SK-N-SH treated with all-trans-retinoic acid at 6 μM for 48 hours (cell line): ENCODE measurements around the gene STK39.

Experiments used
- ATAC-seq: fragments of 200-7000 bp; cut with Tn5 transposase; 3 replicates; pipeline ENCODE4 v1.9.1; 2020; ENCODE audit warnings: mild to moderate bottlenecking, moderate library complexity
- BACH2 ChIP-seq: fragments of 250-450 bp; sonication (Bioruptor Pico); IDR thresholded peaks from 2 replicates; pipeline ENCODE4 v1.9.0; 2021; ENCODE audit warnings: mild to moderate bottlenecking, borderline replicate concordance
- ESRRG ChIP-seq: fragments of 250-450 bp; sonication (Bioruptor Pico); IDR thresholded peaks from 2 replicates; pipeline ENCODE4 v1.6.1; 2021; ENCODE audit warnings: mild to moderate bottlenecking
- GLIS3 ChIP-seq: fragments of 250-450 bp; sonication (Bioruptor Pico); IDR thresholded peaks from 2 replicates; pipeline ENCODE4 v1.5.0; 2020; ENCODE audit warnings: mild to moderate bottlenecking, moderate library complexity
- ISL1 ChIP-seq: fragments of 250-450 bp; sonication (Bioruptor Pico); IDR thresholded peaks from 2 replicates; pipeline ENCODE4 v2.1.2; 2022; ENCODE audit warnings: mild to moderate bottlenecking, moderate library complexity
- OSR1 ChIP-seq: fragments of 250-450 bp; sonication (Bioruptor Pico); IDR thresholded peaks from 2 replicates; pipeline ENCODE4 v1.8.0; 2022; ENCODE audit warnings: moderate library complexity, mild to moderate bottlenecking, inconsistent platforms
- PPARA ChIP-seq: fragments of 250-450 bp; sonication (Bioruptor Pico); IDR thresholded peaks from 2 replicates; pipeline ENCODE4 v1.5.0; 2020; ENCODE audit warnings: mild to moderate bottlenecking, borderline replicate concordance
- RARB ChIP-seq: fragments of 250-450 bp; sonication (Bioruptor Pico); IDR thresholded peaks from 2 replicates; pipeline ENCODE4 v1.8.0; 2021; ENCODE audit warnings: mild to moderate bottlenecking, moderate library complexity
- SNAI2 ChIP-seq: fragments of 250-450 bp; sonication (Bioruptor Pico); IDR thresholded peaks from 2 replicates; pipeline ENCODE4 v1.5.0; 2020; ENCODE audit warnings: mild to moderate bottlenecking, moderate library complexity
- TCF4 ChIP-seq: fragments of 250-450 bp; sonication (Bioruptor Pico); IDR thresholded peaks from 2 replicates; pipeline ENCODE4 v1.8.0; 2021; ENCODE audit warnings: mild to moderate bottlenecking, moderate library complexity, borderline replicate concordance
- TOX ChIP-seq: fragments of 250-450 bp; sonication (Bioruptor Pico); IDR thresholded peaks from 2 replicates; pipeline ENCODE4 v1.8.0; 2021; ENCODE audit warnings: mild to moderate bottlenecking, moderate library complexity, borderline replicate concordance
- ZC3H10 ChIP-seq: fragments of 250-450 bp; sonication (Bioruptor Pico); IDR thresholded peaks from 2 replicates; pipeline ENCODE4 v1.5.1; 2021; ENCODE audit warnings: mild to moderate bottlenecking, moderate library complexity
- ZFP3 ChIP-seq: fragments of 250-450 bp; sonication (Bioruptor Pico); IDR thresholded peaks from 2 replicates; pipeline ENCODE4 v1.5.0; 2020; ENCODE audit warnings: mild to moderate bottlenecking, moderate library complexity
- ZFP30 ChIP-seq: fragments of 450-650 bp; formaldehyde crosslinking; IDR thresholded peaks from 2 replicates; pipeline ENCODE4 v1.5.0; 2022; ENCODE audit warnings: mild to moderate bottlenecking, moderate library complexity
- ZNF565 ChIP-seq: fragments of 450-650 bp; formaldehyde crosslinking; conservative IDR thresholded peaks from 2 replicates; pipeline ENCODE4 v1.5.0; 2020; ENCODE audit warnings: low read depth, mild to moderate bottlenecking, moderate library complexity
- ZNF70 ChIP-seq: fragments of 450-650 bp; formaldehyde crosslinking; IDR thresholded peaks from 2 replicates; pipeline ENCODE4 v1.5.0; 2020; ENCODE audit warnings: mild to moderate bottlenecking, moderate library complexity
- ZNF8 ChIP-seq: fragments of 450-650 bp; formaldehyde crosslinking; IDR thresholded peaks from 2 replicates; pipeline ENCODE4 v1.5.0; 2020; ENCODE audit warnings: mild to moderate bottlenecking, moderate library complexity
- TF ChIP-seq, protein P1 (sequence below): fragments of 250-450 bp; sonication (Bioruptor Pico); IDR thresholded peaks from 2 replicates; pipeline ENCODE4 v1.5.0; 2020; ENCODE audit warnings: mild to moderate bottlenecking, moderate library complexity
- TF ChIP-seq, protein P2 (sequence below): fragments of 250-450 bp; sonication (Bioruptor Pico); IDR thresholded peaks from 2 replicates; pipeline ENCODE4 v1.5.1; 2020; ENCODE audit warnings: low read depth, mild to moderate bottlenecking, moderate library complexity
- TF ChIP-seq, protein P3 (sequence below): fragments of 250-450 bp; sonication (Bioruptor Pico); IDR thresholded peaks from 2 replicates; pipeline ENCODE4 v1.8.0; 2021; ENCODE audit warnings: low read depth, mild to moderate bottlenecking, moderate library complexity, borderline replicate concordance
- TF ChIP-seq, protein P4 (sequence below): fragments of 250-450 bp; sonication (Bioruptor Pico); IDR thresholded peaks from 2 replicates; pipeline ENCODE4 v1.8.0; 2020; ENCODE audit warnings: mild to moderate bottlenecking, moderate library complexity, borderline replicate concordance

STK39 gene

DNA sequence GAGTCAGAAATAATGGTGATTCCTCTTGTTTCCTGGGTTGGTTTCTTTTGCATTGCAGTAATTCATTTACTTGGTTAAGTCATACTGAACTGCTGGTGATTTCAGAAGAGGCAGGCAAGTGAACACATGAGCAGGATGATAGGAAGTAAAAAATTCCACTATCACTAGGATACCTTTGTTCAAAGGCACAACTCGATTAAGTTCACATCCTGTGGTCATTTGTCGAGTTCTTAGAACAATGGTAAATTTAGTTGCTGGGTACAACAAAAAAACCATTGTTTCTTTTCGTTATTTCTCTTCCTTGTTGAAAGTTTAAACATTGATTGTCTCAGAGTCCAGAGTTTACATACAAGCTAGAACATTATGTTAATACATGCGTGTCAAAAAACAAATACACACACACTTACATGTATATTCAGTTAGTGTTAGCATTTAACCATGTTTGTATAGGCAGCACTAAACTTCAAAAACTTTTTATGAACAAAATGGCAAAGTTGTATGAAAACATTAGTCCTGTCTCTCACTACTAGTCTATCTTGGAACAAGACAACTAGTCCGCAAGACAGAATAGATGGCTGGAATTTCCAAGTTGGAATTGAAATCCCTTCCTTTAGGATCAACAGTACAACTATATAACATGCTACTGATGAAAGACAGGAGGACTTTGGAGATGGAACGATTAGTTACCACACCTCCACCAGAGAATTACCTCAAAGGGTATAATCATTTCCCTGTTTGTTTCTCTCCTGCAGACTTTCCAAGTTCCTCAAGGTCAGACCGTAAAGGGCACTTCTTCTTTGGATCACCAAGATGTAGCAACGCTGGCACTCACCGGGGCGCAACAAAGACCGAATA lies 26.2 kb downstream of the STK39 start (continued):
- TF ChIP-seq, protein P1, sequence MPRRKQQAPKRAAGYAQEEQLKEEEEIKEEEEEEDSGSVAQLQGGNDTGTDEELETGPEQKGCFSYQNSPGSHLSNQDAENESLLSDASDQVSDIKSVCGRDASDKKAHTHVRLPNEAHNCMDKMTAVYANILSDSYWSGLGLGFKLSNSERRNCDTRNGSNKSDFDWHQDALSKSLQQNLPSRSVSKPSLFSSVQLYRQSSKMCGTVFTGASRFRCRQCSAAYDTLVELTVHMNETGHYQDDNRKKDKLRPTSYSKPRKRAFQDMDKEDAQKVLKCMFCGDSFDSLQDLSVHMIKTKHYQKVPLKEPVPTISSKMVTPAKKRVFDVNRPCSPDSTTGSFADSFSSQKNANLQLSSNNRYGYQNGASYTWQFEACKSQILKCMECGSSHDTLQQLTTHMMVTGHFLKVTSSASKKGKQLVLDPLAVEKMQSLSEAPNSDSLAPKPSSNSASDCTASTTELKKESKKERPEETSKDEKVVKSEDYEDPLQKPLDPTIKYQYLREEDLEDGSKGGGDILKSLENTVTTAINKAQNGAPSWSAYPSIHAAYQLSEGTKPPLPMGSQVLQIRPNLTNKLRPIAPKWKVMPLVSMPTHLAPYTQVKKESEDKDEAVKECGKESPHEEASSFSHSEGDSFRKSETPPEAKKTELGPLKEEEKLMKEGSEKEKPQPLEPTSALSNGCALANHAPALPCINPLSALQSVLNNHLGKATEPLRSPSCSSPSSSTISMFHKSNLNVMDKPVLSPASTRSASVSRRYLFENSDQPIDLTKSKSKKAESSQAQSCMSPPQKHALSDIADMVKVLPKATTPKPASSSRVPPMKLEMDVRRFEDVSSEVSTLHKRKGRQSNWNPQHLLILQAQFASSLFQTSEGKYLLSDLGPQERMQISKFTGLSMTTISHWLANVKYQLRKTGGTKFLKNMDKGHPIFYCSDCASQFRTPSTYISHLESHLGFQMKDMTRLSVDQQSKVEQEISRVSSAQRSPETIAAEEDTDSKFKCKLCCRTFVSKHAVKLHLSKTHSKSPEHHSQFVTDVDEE (CRISPR knock-in tag), result no peak
- no peak for TF ChIP-seq ZFP3
- TF ChIP-seq TOX (CRISPR knock-in tag), result no peak
- no peak for TF ChIP-seq OSR1 (CRISPR knock-in tag)
- no peak for TF ChIP-seq ZNF70 (CRISPR knock-in tag)
- no peak for TF ChIP-seq GLIS3 (CRISPR knock-in tag)
- TF ChIP-seq, all 23 proteins: peak for 0

DNA sequence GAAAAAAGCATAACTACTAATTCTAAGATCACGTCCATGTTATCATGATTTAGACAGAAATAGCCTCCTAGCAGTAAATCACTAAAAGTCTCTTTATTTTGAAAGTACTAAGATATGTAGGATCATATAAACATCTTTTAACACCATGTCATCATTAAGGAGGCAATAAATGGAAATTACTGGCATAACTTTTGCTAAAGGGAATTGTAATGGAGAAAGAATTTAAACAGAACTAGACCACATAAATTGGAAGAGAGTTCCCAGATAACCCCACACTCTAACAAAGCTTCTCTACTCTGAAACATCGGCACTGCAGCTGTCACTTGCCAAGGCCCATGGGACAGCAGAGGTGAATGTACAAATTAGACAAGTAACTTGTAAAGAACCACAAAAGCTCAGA lies 29.5 kb downstream of the STK39 start:
- TF ChIP-seq ZNF565 (CRISPR knock-in tag) (no peak), ZNF8 (CRISPR knock-in tag) (no peak), PPARA (CRISPR knock-in tag) (no peak), ZFP30 (no peak), ESRRG (CRISPR knock-in tag) (no peak), RARB (CRISPR knock-in tag) (no peak), GLIS3 (CRISPR knock-in tag) (no peak), ZC3H10 (CRISPR knock-in tag) (no peak), ZFP3 (no peak), TOX (CRISPR knock-in tag) (no peak), TCF4 (no peak), SNAI2 (CRISPR knock-in tag) (no peak), ISL1 (CRISPR knock-in tag) (no peak), ZNF70 (CRISPR knock-in tag) (no peak), BACH2 (no peak)
- TF ChIP-seq, protein P2, sequence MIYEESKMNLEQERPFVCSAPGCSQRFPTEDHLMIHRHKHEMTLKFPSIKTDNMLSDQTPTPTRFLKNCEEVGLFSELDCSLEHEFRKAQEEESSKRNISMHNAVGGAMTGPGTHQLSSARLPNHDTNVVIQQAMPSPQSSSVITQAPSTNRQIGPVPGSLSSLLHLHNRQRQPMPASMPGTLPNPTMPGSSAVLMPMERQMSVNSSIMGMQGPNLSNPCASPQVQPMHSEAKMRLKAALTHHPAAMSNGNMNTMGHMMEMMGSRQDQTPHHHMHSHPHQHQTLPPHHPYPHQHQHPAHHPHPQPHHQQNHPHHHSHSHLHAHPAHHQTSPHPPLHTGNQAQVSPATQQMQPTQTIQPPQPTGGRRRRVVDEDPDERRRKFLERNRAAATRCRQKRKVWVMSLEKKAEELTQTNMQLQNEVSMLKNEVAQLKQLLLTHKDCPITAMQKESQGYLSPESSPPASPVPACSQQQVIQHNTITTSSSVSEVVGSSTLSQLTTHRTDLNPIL (CRISPR knock-in tag), result no peak
- TF ChIP-seq, protein P3, sequence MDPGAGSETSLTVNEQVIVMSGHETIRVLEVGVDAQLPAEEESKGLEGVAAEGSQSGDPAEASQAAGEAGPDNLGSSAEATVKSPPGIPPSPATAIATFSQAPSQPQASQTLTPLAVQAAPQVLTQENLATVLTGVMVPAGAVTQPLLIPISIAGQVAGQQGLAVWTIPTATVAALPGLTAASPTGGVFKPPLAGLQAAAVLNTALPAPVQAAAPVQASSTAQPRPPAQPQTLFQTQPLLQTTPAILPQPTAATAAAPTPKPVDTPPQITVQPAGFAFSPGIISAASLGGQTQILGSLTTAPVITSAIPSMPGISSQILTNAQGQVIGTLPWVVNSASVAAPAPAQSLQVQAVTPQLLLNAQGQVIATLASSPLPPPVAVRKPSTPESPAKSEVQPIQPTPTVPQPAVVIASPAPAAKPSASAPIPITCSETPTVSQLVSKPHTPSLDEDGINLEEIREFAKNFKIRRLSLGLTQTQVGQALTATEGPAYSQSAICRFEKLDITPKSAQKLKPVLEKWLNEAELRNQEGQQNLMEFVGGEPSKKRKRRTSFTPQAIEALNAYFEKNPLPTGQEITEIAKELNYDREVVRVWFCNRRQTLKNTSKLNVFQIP, result no peak
- TF ChIP-seq, protein P4, sequence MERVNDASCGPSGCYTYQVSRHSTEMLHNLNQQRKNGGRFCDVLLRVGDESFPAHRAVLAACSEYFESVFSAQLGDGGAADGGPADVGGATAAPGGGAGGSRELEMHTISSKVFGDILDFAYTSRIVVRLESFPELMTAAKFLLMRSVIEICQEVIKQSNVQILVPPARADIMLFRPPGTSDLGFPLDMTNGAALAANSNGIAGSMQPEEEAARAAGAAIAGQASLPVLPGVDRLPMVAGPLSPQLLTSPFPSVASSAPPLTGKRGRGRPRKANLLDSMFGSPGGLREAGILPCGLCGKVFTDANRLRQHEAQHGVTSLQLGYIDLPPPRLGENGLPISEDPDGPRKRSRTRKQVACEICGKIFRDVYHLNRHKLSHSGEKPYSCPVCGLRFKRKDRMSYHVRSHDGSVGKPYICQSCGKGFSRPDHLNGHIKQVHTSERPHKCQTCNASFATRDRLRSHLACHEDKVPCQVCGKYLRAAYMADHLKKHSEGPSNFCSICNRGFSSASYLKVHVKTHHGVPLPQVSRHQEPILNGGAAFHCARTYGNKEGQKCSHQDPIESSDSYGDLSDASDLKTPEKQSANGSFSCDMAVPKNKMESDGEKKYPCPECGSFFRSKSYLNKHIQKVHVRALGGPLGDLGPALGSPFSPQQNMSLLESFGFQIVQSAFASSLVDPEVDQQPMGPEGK (CRISPR knock-in tag), result no peak
- TF ChIP-seq, protein P1 (CRISPR knock-in tag), result no peak
- ATAC-seq, result no peak
